KOPT-K1 (cell line): Measurements from ENCODE around the gene ADARB2.

Experiments used
- H3K27ac ChIP-seq: fragments of 200-600 bp; sonication (generic); 2 replicates; pipeline ENCODE4 v1.5.1; 2016; ENCODE audit warnings: antibody characterized with exemption, mild to moderate bottlenecking, low read depth, low read length; ENCODE audit not compliant: poor library complexity, severe bottlenecking
- H3K36me3 ChIP-seq: fragments of 200-600 bp; sonication (generic); 2 replicates; pipeline ENCODE4 v1.5.1; 2017; ENCODE audit warnings: antibody characterized with exemption, mild to moderate bottlenecking, low read length, moderate library complexity; ENCODE audit not compliant: insufficient read depth
- H3K9me3 ChIP-seq: fragments of 200-600 bp; sonication (generic); 2 replicates; pipeline ENCODE4 v1.5.1; 2017; ENCODE audit warnings: antibody characterized with exemption, low read length, mild to moderate bottlenecking; ENCODE audit not compliant: insufficient read depth, poor library complexity, severe bottlenecking

ADARB2 gene

DNA sequence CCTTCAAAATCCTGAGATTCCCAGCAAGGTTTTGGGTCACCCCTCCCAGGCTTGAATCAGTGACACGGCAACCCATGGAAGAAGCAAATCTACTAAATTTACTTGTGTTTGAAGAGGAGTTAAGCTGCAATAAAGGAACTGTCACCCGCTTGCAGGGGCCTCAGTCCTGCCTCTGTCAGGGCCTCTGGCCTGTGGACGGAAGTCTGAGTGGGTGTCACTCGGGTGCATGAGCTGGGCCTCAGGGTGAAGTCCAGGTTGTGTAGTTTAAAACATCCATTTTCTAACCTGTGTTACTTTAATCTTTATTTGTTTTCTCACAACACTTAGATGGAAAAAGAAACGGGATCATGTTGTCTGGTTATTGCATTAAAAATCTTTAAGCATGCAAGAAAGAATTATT, 234.9 kb downstream of the ADARB2 start:
- Histone ChIP-seq H3K9me3 (no peaks in the 10 kb centered on the region), H3K27ac (no peak overlapping the region), H3K36me3 (no peaks in the 10 kb centered on the region)

DNA sequence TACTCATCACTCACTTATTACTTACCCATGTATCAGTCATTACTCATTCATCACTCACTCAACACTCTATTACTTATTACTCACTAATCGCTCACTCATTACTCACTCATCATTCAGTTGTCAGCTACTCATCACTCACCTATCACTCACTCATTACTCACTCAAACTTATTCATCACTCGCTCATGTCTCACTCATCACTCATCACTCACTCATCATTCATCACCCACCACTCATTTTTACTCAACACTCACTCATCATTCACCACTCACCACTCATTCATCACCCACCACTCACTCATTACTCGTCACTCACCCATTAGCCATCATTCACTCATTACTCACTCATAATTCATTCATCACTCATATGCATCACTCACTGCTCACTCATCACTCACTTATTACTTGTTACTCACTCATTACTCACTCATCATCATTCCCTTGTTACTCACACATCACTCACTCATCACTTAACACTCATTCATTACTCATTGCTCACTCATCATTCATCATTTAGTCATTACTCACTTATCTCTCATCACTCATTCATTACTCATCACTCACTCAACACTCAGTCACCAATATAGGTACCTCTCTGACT, 237.9 kb downstream of the ADARB2 start:
- Histone ChIP-seq H3K27ac (no peak overlapping the region), H3K36me3 (no peaks in the 10 kb centered on the region), H3K9me3 (no peaks in the 10 kb centered on the region)

DNA sequence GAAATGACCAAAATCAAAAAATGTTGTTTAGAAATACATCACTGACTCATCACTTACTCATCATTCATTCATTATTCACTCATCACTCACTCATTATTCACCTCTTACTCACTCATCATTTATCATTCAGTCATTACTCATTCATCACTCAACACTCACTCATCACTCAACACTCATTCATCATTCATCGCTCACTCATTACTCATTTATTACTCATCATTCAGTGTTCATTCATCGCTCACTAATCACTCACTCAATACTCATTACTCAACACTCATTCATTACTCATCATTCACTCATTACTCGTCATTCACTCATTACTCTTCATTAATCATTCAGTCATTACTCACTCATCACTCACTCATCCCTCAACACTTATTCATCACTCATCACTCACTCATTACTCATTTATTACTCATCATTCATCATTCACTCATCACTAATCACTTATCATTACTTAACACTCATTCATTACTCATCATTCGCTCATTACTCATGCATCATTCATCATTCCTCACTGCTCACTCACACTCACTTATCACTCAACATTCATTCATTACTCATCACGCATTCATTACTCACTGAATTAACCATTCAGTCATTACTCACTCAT, 238.5 kb downstream of the ADARB2 start:
- Histone ChIP-seq H3K27ac (no peak overlapping the region), H3K9me3 (no peaks in the 10 kb centered on the region), H3K36me3 (no peaks in the 10 kb centered on the region)

DNA sequence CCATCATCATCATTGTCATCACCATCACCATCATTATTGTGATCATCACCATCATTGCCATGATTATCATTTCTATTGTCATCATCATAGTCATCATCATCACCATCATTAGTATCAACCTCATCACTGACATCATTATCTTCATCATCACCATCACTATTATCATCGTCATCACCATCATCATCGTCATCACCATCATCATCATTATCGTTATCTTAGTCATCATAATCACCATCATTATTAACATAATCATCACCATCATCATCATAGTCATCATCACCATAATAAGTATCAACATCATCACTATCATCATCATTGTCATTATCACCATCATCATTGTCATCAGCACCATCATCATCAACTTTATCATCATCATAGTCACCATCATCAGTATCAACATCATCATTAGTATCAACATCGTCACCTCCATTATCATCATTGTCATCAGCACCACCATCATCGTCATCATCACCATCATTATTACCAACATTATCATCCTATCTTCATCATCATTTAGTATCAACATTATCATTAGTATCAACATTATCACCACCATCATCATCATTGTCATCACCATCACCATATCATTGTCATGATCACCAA, 241.3 kb downstream of the ADARB2 start:
- Histone ChIP-seq H3K27ac (no peak overlapping the region), H3K36me3 (no peaks in the 10 kb centered on the region), H3K9me3 (no peaks in the 10 kb centered on the region)

DNA sequence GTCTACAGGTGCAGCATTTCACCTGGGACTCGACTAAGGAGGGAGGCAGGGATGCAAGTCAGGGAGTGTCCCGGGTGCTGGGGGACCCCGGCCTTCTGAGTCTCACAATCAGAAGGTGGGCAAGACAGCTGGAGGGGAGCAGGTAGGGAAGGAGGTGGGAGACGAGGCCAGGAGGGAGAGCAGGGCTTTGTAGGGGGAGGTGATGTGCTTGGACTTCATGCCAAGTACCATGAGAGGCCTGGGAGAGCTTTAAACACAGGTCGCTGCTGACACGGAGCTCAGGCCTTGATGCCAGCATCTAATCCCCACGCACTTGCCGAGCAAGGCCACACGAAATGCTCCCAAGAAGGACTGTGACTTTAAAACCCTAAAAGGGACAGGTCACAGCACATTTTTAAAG, 244.7 kb downstream of the ADARB2 start:
- H3K27ac ChIP-seq: no peak overlapping the region
- H3K36me3 ChIP-seq: no peaks in the 10 kb centered on the region
- no peaks in the 10 kb centered on the region for H3K9me3 ChIP-seq

DNA sequence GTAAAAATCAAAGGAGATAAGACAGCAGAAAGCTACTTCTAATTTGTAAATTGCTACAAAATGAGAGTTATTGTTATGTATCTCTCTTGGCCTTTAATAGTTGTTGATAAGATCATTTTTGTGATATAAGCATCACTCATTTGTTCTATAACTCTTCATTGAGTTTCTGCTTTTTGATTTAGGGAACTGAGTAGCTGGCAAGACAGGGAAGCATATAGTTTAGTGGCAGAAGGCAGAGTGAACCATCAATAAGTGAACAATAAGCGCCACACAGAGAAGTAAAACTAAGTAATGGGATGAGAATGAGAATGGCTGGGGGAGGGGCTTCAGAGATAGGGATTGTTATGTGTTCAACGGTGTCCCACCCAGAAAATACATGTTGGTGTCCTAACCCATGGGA, 245.4 kb downstream of the ADARB2 start:
- Histone ChIP-seq H3K27ac (no peak overlapping the region), H3K36me3 (no peaks in the 10 kb centered on the region)

DNA sequence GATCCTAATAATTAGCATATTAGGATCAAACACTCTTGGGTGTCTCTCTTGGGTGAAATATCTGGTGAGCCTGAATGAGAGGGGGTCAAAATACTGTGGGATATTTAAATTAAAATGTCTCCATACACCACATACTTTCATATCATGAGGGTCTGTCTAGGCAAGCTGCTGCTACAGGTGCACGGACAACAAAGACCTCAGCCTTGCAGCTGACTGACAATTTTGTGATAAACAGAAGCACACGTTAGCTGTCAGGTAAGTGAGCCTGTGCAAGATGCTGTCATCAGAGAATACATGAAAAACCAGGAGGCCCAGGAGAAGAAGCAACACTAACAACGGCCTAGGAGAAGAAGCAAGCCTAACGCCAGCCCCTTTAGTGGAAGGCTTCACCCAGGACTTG, 247.5 kb downstream of the ADARB2 start:
- no peaks in the 10 kb centered on the region for H3K9me3 ChIP-seq
- H3K36me3 ChIP-seq: no peaks in the 10 kb centered on the region
- peak overlapping the region; percentile 52 for H3K27ac ChIP-seq

More for the DNA sequence above, 245.4 kb downstream of the ADARB2 start:
- no peaks in the 10 kb centered on the region for H3K9me3 ChIP-seq

DNA sequence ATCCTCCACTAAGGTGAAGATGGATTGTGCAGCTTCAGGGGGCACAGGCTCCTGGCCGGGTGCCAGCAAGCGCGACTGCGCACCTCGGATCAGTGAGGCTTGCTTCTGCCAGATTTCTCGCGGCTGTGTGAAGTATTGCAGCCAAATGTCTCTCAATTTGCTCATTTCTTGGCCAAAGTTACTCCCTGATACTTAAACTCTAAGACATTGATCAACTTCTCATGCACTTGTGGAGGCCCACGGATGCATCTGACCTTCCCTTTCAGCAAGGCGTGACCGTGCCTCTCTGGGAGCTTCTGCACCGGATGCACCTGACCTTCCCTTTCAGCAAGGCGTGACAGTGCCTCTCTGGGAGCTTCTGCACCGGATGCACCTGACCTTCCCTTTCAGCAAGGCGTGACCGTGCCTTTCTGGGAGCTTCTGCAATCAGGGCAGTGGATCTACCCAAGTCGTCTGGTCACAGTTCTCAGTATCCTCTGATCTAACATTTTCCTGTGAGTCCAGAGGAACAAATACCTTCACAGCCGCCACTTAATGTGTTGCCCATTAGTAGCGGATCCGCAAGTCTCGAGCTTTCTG, 248.3 kb downstream of the ADARB2 start:
- Histone ChIP-seq H3K36me3 (no peaks in the 10 kb centered on the region), H3K9me3 (no peaks in the 10 kb centered on the region), H3K27ac (peak overlapping the region; percentile 52)

DNA sequence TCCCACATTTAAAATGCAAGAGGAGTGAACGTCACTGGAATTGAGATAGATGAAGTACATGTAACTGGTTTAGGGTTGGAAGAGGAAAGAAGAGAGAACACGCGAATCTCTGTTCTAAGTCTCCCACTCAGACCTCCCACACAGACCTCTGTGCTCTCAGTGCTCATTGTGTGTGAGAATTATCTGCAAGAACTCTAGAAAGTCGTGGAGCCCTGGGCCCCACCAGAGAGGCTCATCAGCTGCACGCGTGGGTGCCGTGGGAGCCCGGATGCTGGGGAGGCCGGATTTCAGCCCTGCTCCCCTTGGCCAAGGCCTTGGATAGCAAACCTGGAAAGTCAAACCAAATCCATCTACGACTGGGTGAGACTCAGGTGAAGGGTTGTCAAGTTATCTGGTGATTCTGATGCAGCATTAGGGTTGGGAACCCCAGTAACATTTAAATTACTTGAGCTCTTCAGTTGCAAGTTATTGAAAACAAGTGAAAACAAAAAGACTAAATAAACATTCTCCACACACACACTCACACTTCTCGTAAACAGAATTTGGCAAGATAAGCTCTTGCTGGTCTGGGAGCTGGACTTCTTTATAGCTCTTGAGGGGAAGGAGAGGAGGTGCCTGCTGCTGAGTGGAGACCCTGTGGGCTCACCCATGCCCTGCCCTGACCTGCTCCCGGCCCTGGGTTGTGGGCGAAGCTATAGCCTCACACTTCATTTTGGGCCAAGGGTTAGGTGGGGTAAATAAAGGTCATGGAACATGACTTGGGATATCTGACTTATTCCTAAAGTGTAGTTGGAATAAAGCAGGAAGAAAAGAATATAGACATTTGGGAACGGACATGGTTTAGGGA, 250.3 kb downstream of the ADARB2 start:
- no peaks in the 10 kb centered on the region for H3K36me3 ChIP-seq
- H3K9me3 ChIP-seq: no peaks in the 10 kb centered on the region
- H3K27ac ChIP-seq: no peak overlapping the region

DNA sequence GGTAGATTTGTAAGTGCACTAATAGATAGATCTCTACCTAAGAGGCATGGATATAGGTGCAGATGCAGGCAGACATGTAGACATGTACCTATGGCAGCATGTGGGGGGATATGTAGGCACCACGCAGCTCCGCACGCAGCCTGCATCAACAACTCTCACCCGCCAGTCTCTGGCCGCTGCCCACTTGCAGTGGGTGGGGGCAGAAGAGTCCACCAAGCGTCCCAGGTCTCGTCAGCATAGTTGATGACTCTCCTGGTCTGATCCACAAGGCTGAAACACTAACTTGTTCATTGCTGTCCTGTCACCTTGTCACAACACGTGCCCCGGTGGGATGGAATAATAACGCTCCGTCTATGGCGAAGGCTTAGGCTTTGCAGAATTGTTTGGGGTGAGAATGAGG, 252.0 kb downstream of the ADARB2 start:
- H3K27ac ChIP-seq: no peak overlapping the region
- H3K9me3 ChIP-seq: no peaks in the 10 kb centered on the region
- no peaks in the 10 kb centered on the region for H3K36me3 ChIP-seq

DNA sequence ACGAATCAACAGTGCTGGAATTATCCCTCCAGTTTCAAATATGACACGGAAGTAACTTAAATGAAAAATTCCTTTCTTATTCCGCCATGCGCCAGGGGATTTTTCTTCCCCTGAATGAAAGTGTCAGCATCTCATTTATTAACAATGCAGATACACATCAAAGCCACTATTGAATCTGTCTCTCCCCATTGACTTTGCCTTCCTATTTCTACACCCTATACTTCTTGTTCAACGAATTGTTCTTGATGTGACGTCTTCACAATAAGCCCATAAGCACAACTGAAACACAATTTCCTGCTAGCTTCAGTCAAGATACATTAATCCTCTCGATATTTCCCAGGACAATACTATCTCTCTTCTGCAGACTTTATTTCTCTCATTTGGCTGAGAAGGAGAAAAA, 253.5 kb downstream of the ADARB2 start:
- Histone ChIP-seq H3K27ac (no peak overlapping the region), H3K36me3 (no peaks in the 10 kb centered on the region), H3K9me3 (peaks cover 6% of the 10 kb centered on the region)

DNA sequence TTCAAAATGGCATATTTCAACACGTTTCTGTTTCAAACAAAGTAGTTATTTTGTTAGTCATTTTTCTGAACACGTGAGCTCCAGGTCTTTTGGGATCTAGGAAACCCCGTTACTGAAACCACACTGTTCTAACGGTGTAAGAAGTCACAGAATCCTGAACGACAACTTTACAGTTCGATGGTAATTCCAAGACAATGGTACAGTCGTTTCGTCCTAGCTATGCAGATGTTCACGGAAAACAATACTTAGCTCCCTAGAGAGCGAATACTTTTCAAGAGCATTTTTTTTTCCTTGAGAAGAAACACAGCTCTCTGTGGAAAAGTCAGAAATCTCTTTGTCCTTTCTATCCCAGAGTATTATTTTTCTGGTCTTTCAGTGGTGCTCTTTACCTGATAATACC, 254.1 kb downstream of the ADARB2 start:
- no peak overlapping the region for H3K27ac ChIP-seq
- H3K9me3 ChIP-seq: peaks cover 12% of the 10 kb centered on the region
- no peaks in the 10 kb centered on the region for H3K36me3 ChIP-seq

DNA sequence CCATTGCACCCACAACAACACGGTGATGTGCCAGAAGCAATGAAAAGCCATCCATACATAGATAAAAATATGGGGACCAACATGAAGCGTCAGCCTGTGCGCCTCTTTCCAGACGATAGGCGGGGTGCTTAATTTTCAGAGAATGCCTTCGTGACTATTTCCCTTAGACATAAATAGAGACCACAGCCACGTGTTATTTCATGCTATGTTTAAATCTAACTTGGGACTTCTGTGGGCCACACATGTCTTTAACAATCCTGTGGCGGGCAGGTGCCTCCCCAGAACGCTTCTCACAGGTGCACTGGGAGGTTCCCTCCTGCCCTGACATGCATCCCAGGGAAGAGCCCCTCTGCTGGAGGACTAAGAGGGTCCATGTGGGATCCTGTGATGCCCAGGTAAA, 259.7 kb downstream of the ADARB2 start:
- no peaks in the 10 kb centered on the region for H3K36me3 ChIP-seq
- H3K27ac ChIP-seq: no peak overlapping the region
- H3K9me3 ChIP-seq: peaks cover 19% of the 10 kb centered on the region

DNA sequence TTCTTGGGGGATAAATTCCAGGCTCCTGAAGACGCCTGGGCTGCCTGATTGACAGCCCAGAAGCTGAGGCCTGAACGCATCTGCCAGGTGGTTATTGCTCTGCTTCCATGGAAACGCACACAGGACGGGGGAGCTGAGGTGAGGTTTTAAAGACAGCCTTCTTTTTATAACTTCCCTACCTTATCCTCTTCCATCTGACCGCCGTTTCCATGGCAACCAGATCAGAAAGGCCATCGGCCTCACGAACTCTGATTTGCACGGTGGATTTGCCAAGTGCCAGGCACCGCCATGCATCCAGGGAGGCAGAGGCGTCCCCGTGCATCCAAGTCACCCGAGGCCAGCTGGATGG, 260.9 kb downstream of the ADARB2 start:
- Histone ChIP-seq H3K27ac (no peak overlapping the region), H3K9me3 (peaks cover 19% of the 10 kb centered on the region), H3K36me3 (no peaks in the 10 kb centered on the region)

DNA sequence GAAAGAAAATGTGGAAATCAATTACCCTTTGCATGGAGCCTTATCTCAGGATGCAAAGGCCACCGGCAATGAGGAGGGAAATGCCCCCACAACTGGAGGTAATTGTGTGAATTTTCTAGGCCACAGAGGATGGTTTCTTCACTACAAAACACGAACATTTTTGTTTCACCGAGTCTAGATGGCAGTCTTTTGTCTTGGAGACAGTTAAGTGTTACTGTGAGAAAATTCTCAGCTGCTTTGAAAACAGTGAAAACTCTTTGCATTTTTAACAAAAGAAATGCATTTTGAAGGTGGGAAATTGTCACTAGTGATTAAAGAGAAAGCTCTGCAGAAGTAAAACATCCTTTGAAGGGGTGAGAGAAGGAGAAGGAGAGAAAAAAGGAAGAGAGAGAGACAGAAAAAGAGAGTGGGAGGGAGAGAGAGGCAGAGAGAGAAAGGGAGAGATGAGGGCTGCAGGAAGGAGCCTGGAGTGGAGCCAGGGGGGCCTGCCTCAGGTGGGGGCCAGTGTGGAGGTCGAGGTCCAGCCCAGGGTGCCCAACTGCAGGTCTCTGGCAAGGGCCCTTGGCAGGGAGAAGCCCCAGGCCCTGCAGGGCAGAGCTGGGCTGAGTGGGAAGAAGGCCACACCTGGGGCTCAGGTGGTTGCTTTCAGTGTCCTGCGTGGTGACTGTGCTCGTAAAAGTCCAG, 261.4 kb downstream of the ADARB2 start:
- Histone ChIP-seq H3K36me3 (no peaks in the 10 kb centered on the region), H3K9me3 (peaks cover 19% of the 10 kb centered on the region), H3K27ac (no peak overlapping the region)
